ENCODE results near the gene HOXC6. TPM values are rescaled to one million over a fixed set of nuclear protein-coding genes. Genes with fewer than 3 reads are reported as not detected.

Gene HOXC6
- total and polyA plus RNA-seq, 4 experiments from 2014 or later, result not detected

DNA sequence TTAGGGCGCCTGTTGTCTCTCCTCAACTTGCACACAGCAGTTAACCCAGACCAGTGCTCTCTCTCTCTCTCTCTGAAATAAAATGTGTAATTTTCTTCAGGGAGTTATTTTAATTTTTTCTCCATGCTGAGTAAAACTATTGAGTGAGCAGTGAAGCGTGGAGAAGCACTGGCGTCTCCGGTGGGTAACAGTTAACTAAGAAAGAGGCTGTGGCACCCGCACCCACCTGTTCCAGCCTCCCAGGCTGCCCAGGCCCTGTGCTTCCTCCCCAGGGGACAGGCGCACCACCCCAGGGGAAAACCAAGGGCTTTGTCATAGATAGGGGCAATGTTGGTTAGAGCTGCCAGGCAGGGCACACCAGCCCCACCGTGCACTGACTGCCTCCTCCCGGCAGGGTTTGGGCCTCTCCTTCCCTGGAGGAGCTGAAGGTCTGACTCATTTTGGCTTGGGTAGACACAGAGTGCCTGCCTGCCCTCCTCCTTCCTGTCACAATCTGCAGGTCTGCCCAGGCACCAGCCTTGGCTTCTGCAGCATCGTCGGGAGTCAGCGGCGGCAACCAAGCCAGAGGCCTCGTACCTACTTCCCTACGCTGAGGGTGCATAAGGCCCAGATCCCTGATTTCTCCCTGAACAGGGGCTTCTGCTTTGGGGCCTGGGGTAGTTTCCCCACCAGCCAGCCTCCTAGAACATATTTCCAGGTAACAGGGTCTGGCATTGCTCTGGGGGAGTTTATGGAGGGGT, 8.6 kb downstream of the HOXC6 start:
- H3K27me3 Mint-ChIP-seq, result peaks cover 61 to 69% of the 10 kb centered on the region in 2 donors
- peaks cover 0 to 16% (median 7%) of the 10 kb centered on the region in 8 donors for H3K9me3 Mint-ChIP-seq
- no peaks in the 10 kb centered on the region for H3K9me3 ChIP-seq (ENCODE audit: control insufficient read depth in 1 of 2, low read length in 2 of 2)
- no peak overlapping the region for H3K4me3 ChIP-seq (ENCODE audit: low read length in 2 of 2)
- peaks cover 13% of the 10 kb centered on the region for H3K4me1 ChIP-seq (ENCODE audit: insufficient read depth, low read length)
- ChIA-PET POLR2A (ENCODE audit: partially characterized antibody) (no interaction called here), CTCF (ENCODE audit: partially characterized antibody) (no interaction called here)
- intact Hi-C loops (cut with micrococcal nuclease), result no loop called here
- no peak overlapping the region for H3K27ac ChIP-seq (ENCODE audit: low read depth, low read length)
- no peaks in the 10 kb centered on the region for H3K36me3 ChIP-seq (ENCODE audit: insufficient read depth, low read length)
- H3K36me3 Mint-ChIP-seq, result peaks cover 0 to 3% of the 10 kb centered on the region in 2 donors
- peaks cover 48% of the 10 kb centered on the region for H3K27me3 ChIP-seq (ENCODE audit: insufficient read depth, low read length)
- no peak for DNase-seq
- no peak overlapping the region for H3K27ac Mint-ChIP-seq
- H3K4me3 Mint-ChIP-seq, result no peak overlapping the region
- H3K4me1 Mint-ChIP-seq, result peaks cover 3 to 17% (median 10%) of the 10 kb centered on the region in 4 donors

- intact Hi-C loops (cut with micrococcal nuclease), result no loop called here
- H3K27ac ChIP-seq (ENCODE audit: low read depth, low read length), result no peak overlapping the region
- peaks cover 3 to 16% (median 10%) of the 10 kb centered on the region in 4 donors for H3K4me1 Mint-ChIP-seq
- POLR2A ChIA-PET (ENCODE audit: partially characterized antibody), result no interaction called here
- H3K4me3 Mint-ChIP-seq, result no peak overlapping the region
- peaks cover 13% of the 10 kb centered on the region for H3K4me1 ChIP-seq (ENCODE audit: insufficient read depth, low read length)
- peaks cover 0 to 11% (median 4%) of the 10 kb centered on the region in 8 donors for H3K9me3 Mint-ChIP-seq
- H3K4me3 ChIP-seq (ENCODE audit: low read length in 2 of 2), result no peak overlapping the region
- H3K27ac Mint-ChIP-seq, result no peak overlapping the region
- no peaks in the 10 kb centered on the region for H3K36me3 ChIP-seq (ENCODE audit: insufficient read depth, low read length)
- CTCF ChIA-PET (ENCODE audit: partially characterized antibody), result interaction anchor here (1.0 kb wide), 1 partner anchor 20 kb away, joined by 3 read pairs; no protein-coding TSS in a partner anchor
- H3K27me3 ChIP-seq (ENCODE audit: insufficient read depth, low read length), result peaks cover 45% of the 10 kb centered on the region
- H3K27me3 Mint-ChIP-seq, result peaks cover 54 to 68% of the 10 kb centered on the region in 2 donors
- no peak for DNase-seq
- peaks cover 0 to 3% of the 10 kb centered on the region in 2 donors for H3K36me3 Mint-ChIP-seq
- H3K9me3 ChIP-seq (ENCODE audit: control insufficient read depth in 1 of 2, low read length in 2 of 2), result no peaks in the 10 kb centered on the region
Observed at GRCh38 chr12:54037360-54038283, 9.4 kb downstream of the HOXC6 start.

DNA sequence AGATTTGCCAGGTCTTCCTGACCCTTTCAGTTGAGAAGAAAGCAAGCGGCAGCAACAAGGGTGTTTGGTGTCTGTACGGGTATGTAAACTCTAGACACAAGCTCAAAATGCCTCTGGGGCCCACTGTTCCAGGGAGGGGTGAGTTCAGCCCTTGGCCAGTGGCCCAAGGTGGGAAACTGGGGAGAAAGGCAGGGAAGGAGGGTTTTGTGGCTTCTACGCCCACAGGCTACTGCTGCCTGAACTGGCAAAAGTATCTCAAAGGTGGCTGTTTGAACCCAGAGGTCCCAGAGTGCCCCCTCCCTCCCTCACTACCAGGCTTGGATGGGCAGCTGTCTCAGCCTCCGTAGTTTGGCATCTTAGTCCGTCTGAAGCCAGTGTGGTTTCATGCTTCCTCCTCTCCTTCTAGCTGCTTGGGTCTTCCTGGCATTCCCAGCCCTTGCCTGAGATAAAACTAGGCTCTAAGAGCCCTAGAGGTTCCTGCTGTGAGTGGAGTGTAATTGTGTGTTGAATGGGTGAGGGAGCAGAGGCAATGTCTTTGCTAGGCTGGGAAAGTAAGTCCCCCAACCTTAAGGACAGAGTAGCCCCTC, 10.1 kb downstream of the HOXC6 start:
- Histone ChIP-seq H3K27me3 (ENCODE audit: insufficient read depth, low read length) (peaks cover 44% of the 10 kb centered on the region), H3K4me3 (ENCODE audit: low read length in 2 of 2) (no peak overlapping the region), H3K36me3 (ENCODE audit: insufficient read depth, low read length) (no peaks in the 10 kb centered on the region), H3K9me3 (ENCODE audit: control insufficient read depth in 1 of 2, low read length in 2 of 2) (no peaks in the 10 kb centered on the region), H3K27ac (ENCODE audit: low read depth, low read length) (no peak overlapping the region), H3K4me1 (ENCODE audit: insufficient read depth, low read length) (peaks cover 12% of the 10 kb centered on the region)
- no peak for DNase-seq
- ChIA-PET POLR2A (ENCODE audit: partially characterized antibody) (no interaction called here), CTCF (ENCODE audit: partially characterized antibody) (interaction anchor here (1.0 kb wide), 1 partner anchor 21 kb away, joined by 3 read pairs; no protein-coding TSS in a partner anchor)
- H3K9me3 Mint-ChIP-seq, result peaks cover 0 to 5% (median 0%) of the 10 kb centered on the region in 8 donors
- H3K27ac Mint-ChIP-seq, result no peak overlapping the region
- peaks cover 3 to 13% (median 8%) of the 10 kb centered on the region in 4 donors for H3K4me1 Mint-ChIP-seq
- no peaks in the 10 kb centered on the region for H3K36me3 Mint-ChIP-seq
- intact Hi-C loops (cut with micrococcal nuclease), result no loop called here
- peaks cover 51 to 69% of the 10 kb centered on the region in 2 donors for H3K27me3 Mint-ChIP-seq
- H3K4me3 Mint-ChIP-seq, result no peak overlapping the region

DNA sequence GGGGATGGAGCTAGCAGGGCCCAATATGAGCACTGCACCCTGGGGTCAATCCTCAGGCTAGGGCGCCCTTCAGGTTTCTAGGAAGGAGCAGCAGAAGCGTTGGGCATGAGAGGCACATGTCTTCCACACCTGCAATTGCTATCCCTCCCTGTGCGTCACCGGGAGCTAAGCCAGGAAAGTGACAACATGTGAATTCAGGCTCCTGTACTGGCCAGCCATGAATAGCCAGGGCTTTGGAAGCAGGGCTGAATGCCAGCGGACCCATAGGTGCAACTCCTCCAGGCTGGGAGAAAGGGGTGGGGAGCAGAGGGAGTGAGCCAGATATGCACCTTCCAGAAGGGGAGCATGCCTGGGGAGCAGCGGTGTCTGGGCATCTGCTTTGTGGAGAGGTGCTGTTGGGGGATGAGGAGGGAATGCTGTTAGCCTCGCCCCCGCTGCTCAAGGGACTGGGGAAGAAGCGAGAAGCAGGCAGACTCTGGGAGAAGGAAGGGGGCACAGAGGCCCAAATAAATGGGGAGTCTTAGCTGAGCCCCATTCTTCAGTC, 10.7 kb downstream of the HOXC6 start:
- H3K27ac Mint-ChIP-seq, result no peak overlapping the region
- intact Hi-C loops (cut with micrococcal nuclease), result no loop called here
- Histone ChIP-seq H3K4me1 (ENCODE audit: insufficient read depth, low read length) (peaks cover 6% of the 10 kb centered on the region), H3K27ac (ENCODE audit: low read depth, low read length) (no peak overlapping the region), H3K9me3 (ENCODE audit: control insufficient read depth in 1 of 2, low read length in 2 of 2) (no peaks in the 10 kb centered on the region), H3K27me3 (ENCODE audit: insufficient read depth, low read length) (peaks cover 46% of the 10 kb centered on the region), H3K36me3 (ENCODE audit: insufficient read depth, low read length) (no peaks in the 10 kb centered on the region), H3K4me3 (ENCODE audit: low read length in 2 of 2) (no peak overlapping the region)
- ChIA-PET POLR2A (ENCODE audit: partially characterized antibody) (no interaction called here), CTCF (ENCODE audit: partially characterized antibody) (no interaction called here)
- H3K4me3 Mint-ChIP-seq, result no peak overlapping the region
- peaks cover 3 to 9% (median 7%) of the 10 kb centered on the region in 4 donors for H3K4me1 Mint-ChIP-seq
- peaks cover 54 to 71% of the 10 kb centered on the region in 2 donors for H3K27me3 Mint-ChIP-seq
- peaks cover 0 to 5% (median 0%) of the 10 kb centered on the region in 8 donors for H3K9me3 Mint-ChIP-seq
- no peaks in the 10 kb centered on the region for H3K36me3 Mint-ChIP-seq
- no peak for DNase-seq

DNA sequence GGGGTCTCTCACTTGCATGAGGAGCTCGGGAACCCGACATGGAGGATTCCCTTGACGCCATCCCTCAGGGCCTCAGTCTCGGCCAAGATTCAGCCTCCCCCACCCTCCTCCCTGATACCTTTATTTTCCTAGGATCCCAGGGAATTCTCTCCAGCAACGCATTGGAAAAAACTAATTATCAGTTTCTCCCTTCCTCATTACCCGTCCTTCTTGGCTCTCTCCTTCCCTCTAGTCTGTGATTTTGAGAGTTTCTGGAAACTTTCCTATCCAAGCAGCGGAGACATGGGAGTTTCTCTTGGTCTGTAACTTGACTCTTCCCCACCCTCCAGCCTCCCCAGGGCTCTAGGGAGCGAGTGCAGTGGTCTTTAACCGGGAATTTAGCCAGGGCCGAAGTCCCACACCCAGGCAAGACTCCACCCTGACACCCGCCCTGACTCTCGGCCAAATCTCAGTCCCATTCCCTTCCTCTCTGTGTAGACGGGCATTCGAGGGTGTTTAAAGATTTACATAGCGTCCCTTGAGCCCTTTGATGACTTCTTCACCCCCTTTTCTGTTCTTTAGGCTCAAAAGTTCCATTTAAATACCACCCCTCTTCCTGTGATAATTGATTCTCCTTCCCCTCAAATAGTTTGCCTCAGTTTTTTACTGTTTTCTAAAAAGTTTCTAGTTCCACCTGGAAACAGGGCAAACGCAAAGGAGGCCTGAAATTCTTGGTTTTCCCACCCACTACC, 11.3 kb downstream of the HOXC6 start:
- H3K36me3 ChIP-seq (ENCODE audit: insufficient read depth, low read length), result no peaks in the 10 kb centered on the region
- Mint-ChIP-seq H3K36me3 (no peaks in the 10 kb centered on the region), H3K4me3 (no peak overlapping the region), H3K27ac (no peak overlapping the region), H3K4me1 (peaks cover 2 to 6% (median 4%) of the 10 kb centered on the region in 4 donors), H3K27me3 (peaks cover 57 to 74% of the 10 kb centered on the region in 2 donors), H3K9me3 (peaks cover 0 to 3% (median 0%) of the 10 kb centered on the region in 8 donors)
- intact Hi-C loops (cut with micrococcal nuclease), result no loop called here
- H3K27me3 ChIP-seq (ENCODE audit: insufficient read depth, low read length), result peaks cover 46% of the 10 kb centered on the region
- H3K27ac ChIP-seq (ENCODE audit: low read depth, low read length), result no peak overlapping the region
- H3K9me3 ChIP-seq (ENCODE audit: control insufficient read depth in 1 of 2, low read length in 2 of 2), result no peaks in the 10 kb centered on the region
- DNase-seq, result no peak
- ChIA-PET POLR2A (ENCODE audit: partially characterized antibody) (no interaction called here), CTCF (ENCODE audit: partially characterized antibody) (no interaction called here)
- H3K4me3 ChIP-seq (ENCODE audit: low read length in 2 of 2), result no peak overlapping the region
- H3K4me1 ChIP-seq (ENCODE audit: insufficient read depth, low read length), result no peaks in the 10 kb centered on the region

DNA sequence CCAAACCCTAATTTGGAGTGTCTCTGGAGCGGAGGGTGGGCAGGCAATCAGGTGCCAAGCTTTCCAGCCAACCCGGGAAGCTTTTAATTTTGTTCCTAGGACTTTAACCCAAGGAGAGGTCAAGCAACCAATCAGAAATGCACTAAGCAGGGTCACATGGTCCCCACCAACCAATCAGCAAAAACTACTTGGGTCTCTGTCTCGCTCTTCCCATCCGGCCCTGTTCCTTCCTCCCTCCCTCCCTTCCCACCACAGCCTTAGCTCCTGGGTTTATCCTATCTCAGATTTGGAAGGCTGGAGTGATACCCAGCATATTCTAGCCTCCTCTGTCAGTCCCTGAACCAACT, 11.9 kb downstream of the HOXC6 start:
- H3K36me3 Mint-ChIP-seq, result no peaks in the 10 kb centered on the region
- no peak overlapping the region for H3K27ac Mint-ChIP-seq
- peaks cover under 1 to 4% (median 1%) of the 10 kb centered on the region in 4 donors for H3K4me1 Mint-ChIP-seq
- H3K4me3 Mint-ChIP-seq, result no peak overlapping the region
- Histone ChIP-seq H3K9me3 (ENCODE audit: control insufficient read depth in 1 of 2, low read length in 2 of 2) (no peaks in the 10 kb centered on the region), H3K4me1 (ENCODE audit: insufficient read depth, low read length) (no peaks in the 10 kb centered on the region), H3K36me3 (ENCODE audit: insufficient read depth, low read length) (no peaks in the 10 kb centered on the region), H3K27ac (ENCODE audit: low read depth, low read length) (no peak overlapping the region), H3K27me3 (ENCODE audit: insufficient read depth, low read length) (peaks cover 46% of the 10 kb centered on the region), H3K4me3 (ENCODE audit: low read length in 2 of 2) (no peak overlapping the region)
- no peak for DNase-seq
- POLR2A ChIA-PET (ENCODE audit: partially characterized antibody), result no interaction called here
- intact Hi-C loops (cut with micrococcal nuclease), result no loop called here
- H3K9me3 Mint-ChIP-seq, result peaks cover 0 to 2% (median 0%) of the 10 kb centered on the region in 8 donors
- peaks cover 58 to 76% of the 10 kb centered on the region in 2 donors for H3K27me3 Mint-ChIP-seq
- CTCF ChIA-PET (ENCODE audit: partially characterized antibody), result no interaction called here

Measured in CD4-positive, alpha-beta memory T cell (primary cell).